AG04449 (cell line): Measurements from ENCODE around the gene KLHDC9.

Experiments
- CTCF ChIA-PET: fragments of 350-600 bp; formaldehyde crosslinking; extraction: SDS; loops from one replicate; lab custom pipeline; 2021; ENCODE audit warnings: antibody characterized with exemption; lab: Yijun Ruan, JAX
- POLR2A ChIA-PET: fragments of 400-600, 350-600 bp; formaldehyde crosslinking; extraction: SDS; loops from one replicate; lab custom pipeline; 2020; ENCODE audit warnings: antibody characterized with exemption, inconsistent platforms; lab: Yijun Ruan, JAX
- DNase-seq: peaks from one replicate; pipeline ENCODE4 v3.0.0-alpha.2; 2010; ENCODE audit warnings: low read depth, low spot score
- H3K4me3 ChIP-seq: 2 replicates; pipeline ENCODE4 v1.5.1; 2011; ENCODE audit warnings: low read depth, mild to moderate bottlenecking, control low read depth, low read length
- CTCF ChIP-seq: IDR thresholded peaks from one replicate; pipeline ENCODE4 v1.5.1; 2011; ENCODE audit warnings: mild to moderate bottlenecking, moderate library complexity, low read length, control low read depth, inconsistent platforms; ENCODE audit not compliant: insufficient read depth; ENCODE audit errors: missing control alignments

The KLHDC9 gene

GRCh38 chr1:161073474-161074121, 24.6 kb upstream of the KLHDC9 start:
- POLR2A ChIA-PET = no interaction called here
- CTCF ChIA-PET = interaction anchor here (1.1 to 8.9 kb wide), 4 partner anchors 8 to 27 kb away, joined by 4 to 100 read pairs (median 11); partner anchors contain the start of genes KLHDC9 and USF1
- no peak for DNase-seq
- H3K4me3 ChIP-seq = no peak overlapping the region
- TF ChIP-seq CTCF = no peak

- no peak overlapping the region for H3K4me3 ChIP-seq
- no peak for TF ChIP-seq CTCF
- no peak for DNase-seq
- ChIA-PET POLR2A (no interaction called here), CTCF (interaction anchor here (1.2 to 8.9 kb wide), 2 partner anchors 23 to 28 kb away, joined by 4 to 100 read pairs; partner anchors contain the start of gene KLHDC9)
These were observed 23.3 kb upstream of the KLHDC9 start for GRCh38 chr1:161074676-161075368.

- CTCF ChIA-PET = interaction anchor here (1.9 kb wide), 2 partner anchors 8 to 20 kb away, joined by 5 to 6 read pairs; no protein-coding TSS in a partner anchor
- H3K4me3 ChIP-seq = no peak overlapping the region
- no peak for TF ChIP-seq CTCF
- POLR2A ChIA-PET = no interaction called here
- no peak for DNase-seq
These were observed 21.8 kb upstream of the KLHDC9 start for GRCh38 chr1:161076410-161076809.

GRCh38 chr1:161077426-161077825, 20.7 kb upstream of the KLHDC9 start:
- POLR2A ChIA-PET = no interaction called here

GRCh38 chr1:161079436-161080110, 18.6 kb upstream of the KLHDC9 start:
- H3K4me3 ChIP-seq = no peak overlapping the region
- POLR2A ChIA-PET = no interaction called here
- CTCF ChIA-PET = interaction anchor here (0.6 to 5.4 kb wide), 10 partner anchors 8 to 88 kb away, joined by 3 to 19 read pairs (median 4); partner anchors contain the start of genes PPOX and USF1
- no peak for DNase-seq
- no peak for TF ChIP-seq CTCF

More at GRCh38 chr1:161077426-161077825, 20.7 kb upstream of the KLHDC9 start:
- DNase-seq = no peak
- H3K4me3 ChIP-seq = no peak overlapping the region
- TF ChIP-seq CTCF = no peak
- CTCF ChIA-PET = interaction anchor here (1.9 kb wide), 2 partner anchors 9 to 19 kb away, joined by 5 to 6 read pairs; no protein-coding TSS in a partner anchor
